Posterior cingulate gyrus (tissue), 11 donors: Measurements from ENCODE around the gene PCDHGC4.

Experiments used
- DNase-seq, 10 donors: peaks; one replicate each; pipeline versions ENCODE4 v3.0.0 to v3.0.0-alpha.2; 2020 to 2021; ENCODE audit warnings: mixed read lengths in 3 of 10
- intact Hi-C: fragments of 100-400 bp; cut with DNase I; formaldehyde crosslinking; loops from one replicate; pipeline ENCODE4 v1.15.1; 2023

The PCDHGC4 gene

DNA sequence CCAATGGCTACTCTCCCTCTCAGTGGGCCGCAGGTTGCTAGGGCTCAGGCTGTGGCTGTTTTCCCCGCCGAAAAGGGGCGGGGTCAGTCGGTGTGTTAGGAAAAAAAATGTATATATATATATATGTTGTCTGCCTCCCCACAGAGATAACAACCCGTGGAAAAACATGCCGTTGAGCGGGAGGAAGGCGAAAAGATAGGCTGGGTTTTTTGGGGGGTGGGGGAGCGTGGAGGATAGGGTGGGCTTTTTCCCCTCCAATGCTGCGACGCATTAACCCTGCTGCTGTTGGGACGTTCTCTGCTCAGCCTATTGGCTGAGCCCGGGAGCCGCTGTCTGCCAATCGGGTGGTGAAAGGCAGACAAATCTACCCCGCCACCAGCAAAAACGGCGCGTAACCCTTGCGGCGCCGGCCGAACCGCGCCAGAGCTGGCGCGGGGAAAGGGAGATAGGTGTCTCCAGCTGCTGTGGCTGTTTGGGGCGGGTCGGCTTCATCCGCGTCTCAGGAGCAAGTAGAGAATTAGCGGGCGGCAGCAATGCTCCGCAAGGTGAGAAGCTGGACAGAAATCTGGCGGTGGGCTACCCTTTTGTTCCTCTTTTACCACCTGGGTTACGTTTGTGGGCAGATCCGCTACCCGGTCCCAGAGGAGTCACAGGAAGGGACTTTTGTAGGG, at the start of gene PCDHGC4:
PCDHGC4 (plus strand) TSS at position 390 of the 671 bp plus-strand sequence; CDS start at position 534, 144 bp downstream.
- peak in 7 of 10 donors; percentile 70 to 96 (median 81) for DNase-seq
- intact Hi-C loops: no loop called here

- intact Hi-C loops: no loop called here
- no peak for DNase-seq
Observed at GRCh38 chr5:141437221-141437620, 47.6 kb upstream of the PCDHGC4 start.

GRCh38 chr5:141439411-141440141, 45.3 kb upstream of the PCDHGC4 start:
- intact Hi-C loops: no loop called here
- no peak for DNase-seq

DNA sequence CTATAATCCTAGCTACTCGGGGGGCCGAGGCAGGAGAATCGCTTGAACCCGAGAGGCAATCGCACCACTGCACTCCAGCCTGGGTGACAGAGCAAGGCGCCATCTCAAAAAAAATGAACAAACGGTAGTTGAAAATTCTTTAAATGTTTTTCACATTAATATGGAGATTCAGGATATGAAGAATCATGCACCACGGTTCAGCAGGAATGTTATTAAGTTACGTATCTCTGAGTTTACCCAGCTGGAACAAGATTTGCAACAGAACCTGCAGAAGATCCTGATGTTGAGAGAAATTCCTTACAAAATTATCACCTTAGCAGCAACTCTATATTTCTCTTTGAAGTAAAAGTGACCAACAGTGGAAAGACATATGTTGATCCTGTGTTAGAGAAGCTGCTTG, 44.5 kb upstream of the PCDHGC4 start:
- no peak for DNase-seq
- intact Hi-C loops: no loop called here

DNA sequence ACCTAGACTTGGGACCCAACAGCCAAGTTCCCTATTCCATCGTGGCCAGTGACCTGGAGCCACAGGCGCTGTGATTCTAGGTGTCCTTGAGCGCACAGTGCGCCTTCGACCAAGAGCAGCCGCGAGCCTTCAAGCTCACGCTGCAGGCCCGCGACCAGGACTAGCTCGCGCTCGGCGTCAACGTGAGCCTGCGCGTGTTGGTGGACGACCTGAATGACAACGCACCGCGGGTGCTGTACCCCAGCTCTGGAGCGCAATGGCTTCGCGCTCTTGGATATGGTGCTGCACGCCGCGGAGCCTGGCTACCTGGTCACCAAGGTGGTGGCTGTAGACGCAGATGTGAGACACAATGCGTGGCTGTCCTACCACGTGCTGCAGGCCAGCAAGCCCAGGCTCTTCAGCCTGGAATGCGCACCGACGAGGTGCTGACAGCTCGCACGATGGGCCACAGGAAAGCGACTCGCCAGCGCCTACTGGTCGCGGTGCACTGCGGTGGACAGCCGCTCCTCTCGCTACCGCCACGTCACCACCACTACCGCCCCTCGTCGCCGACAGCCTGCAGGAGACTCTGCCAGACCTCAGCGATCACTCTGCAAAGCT, 43.2 kb upstream of the PCDHGC4 start:
- intact Hi-C loops: no loop called here
- DNase-seq: peak in 1 of 10 donors; percentile 80

GRCh38 chr5:141465351-141465750, 19.5 kb upstream of the PCDHGC4 start:
- intact Hi-C loops: no loop called here
- no peak for DNase-seq

GRCh38 chr5:141475625-141476131, 9.2 kb upstream of the PCDHGC4 start, which contains the start of gene PCDHGC3:
Gene PCDHGC3 (plus strand): TSS chr5:141475966. CDS start chr5:141476117, 151 bp downstream.
- intact Hi-C loops: loop anchor here (2.0 kb wide), 1 partner anchor 49 kb away; no protein-coding TSS in a partner anchor

DNA sequence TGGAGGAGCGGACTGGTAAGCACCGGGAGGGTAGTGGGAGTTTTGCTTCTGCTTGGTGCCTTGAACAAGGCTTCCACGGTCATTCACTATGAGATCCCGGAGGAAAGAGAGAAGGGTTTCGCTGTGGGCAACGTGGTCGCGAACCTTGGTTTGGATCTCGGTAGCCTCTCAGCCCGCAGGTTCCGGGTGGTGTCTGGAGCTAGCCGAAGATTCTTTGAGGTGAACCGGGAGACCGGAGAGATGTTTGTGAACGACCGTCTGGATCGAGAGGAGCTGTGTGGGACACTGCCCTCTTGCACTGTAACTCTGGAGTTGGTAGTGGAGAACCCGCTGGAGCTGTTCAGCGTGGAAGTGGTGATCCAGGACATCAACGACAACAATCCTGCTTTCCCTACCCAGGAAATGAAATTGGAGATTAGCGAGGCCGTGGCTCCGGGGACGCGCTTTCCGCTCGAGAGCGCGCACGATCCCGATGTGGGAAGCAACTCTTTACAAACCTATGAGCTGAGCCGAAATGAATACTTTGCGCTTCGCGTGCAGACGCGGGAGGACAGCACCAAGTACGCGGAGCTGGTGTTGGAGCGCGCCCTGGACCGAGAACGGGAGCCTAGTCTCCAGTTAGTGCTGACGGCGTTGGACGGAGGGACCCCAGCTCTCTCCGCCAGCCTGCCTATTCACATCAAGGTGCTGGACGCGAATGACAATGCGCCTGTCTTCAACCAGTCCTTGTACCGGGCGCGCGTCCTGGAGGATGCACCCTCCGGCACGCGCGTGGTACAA, 8.5 kb upstream of the PCDHGC4 start:
- intact Hi-C loops: no loop called here
- DNase-seq: peak in 6 of 10 donors; percentile 42 to 91 (median 74)

More at GRCh38 chr5:141475625-141476131, 9.2 kb upstream of the PCDHGC4 start, which contains the start of gene PCDHGC3:
- peak; percentile 67 to 98 (median 88) for DNase-seq

DNA sequence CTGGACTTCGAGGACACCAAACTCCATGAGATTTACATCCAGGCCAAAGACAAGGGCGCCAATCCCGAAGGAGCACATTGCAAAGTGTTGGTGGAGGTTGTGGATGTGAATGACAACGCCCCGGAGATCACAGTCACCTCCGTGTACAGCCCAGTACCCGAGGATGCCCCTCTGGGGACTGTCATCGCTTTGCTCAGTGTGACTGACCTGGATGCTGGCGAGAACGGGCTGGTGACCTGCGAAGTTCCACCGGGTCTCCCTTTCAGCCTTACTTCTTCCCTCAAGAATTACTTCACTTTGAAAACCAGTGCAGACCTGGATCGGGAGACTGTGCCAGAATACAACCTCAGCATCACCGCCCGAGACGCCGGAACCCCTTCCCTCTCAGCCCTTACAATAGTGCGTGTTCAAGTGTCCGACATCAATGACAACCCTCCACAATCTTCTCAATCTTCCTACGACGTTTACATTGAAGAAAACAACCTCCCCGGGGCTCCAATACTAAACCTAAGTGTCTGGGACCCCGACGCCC, 7.7 kb upstream of the PCDHGC4 start:
- intact Hi-C loops: no loop called here
- DNase-seq: no peak

- intact Hi-C loops: no loop called here
- no peak for DNase-seq
Observed at GRCh38 chr5:141477815-141478214, 7.0 kb upstream of the PCDHGC4 start.

GRCh38 chr5:141478321-141478945, 6.4 kb upstream of the PCDHGC4 start:
- intact Hi-C loops: no loop called here
- peak in 1 of 10 donors; percentile 81 for DNase-seq

- DNase-seq: no peak
- intact Hi-C loops: no loop called here
Observed at GRCh38 chr5:141479776-141480175, 5.1 kb upstream of the PCDHGC4 start.

DNA sequence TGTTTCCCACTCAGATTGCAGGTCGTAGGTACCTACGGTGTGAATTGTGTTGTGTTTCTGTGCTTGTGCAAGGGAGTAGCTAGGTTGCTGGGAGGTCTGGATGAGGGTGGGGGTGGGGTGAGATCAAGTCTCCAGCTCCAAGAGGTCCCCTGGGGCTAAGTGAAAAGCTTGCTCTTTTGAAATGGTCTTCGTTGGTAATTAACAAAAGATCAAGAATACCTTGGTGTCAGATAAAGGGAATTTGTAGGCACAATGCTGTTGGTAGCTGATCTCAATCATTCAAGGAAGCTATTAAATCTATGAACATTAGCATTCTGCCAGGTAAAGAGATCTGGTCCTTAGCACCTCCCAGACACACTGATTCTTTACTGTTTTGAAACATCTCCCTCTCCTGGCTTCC, 928 bp upstream of the PCDHGC4 start:
- intact Hi-C loops: no loop called here
- no peak for DNase-seq

GRCh38 chr5:141484310-141484640, 555 bp upstream of the PCDHGC4 start:
- intact Hi-C loops: no loop called here
- no peak for DNase-seq

- peak in 2 of 10 donors; percentile 84 to 89 for DNase-seq
- intact Hi-C loops: no loop called here
Observed at GRCh38 chr5:141485321-141486055, 658 bp downstream of the PCDHGC4 start.

DNA sequence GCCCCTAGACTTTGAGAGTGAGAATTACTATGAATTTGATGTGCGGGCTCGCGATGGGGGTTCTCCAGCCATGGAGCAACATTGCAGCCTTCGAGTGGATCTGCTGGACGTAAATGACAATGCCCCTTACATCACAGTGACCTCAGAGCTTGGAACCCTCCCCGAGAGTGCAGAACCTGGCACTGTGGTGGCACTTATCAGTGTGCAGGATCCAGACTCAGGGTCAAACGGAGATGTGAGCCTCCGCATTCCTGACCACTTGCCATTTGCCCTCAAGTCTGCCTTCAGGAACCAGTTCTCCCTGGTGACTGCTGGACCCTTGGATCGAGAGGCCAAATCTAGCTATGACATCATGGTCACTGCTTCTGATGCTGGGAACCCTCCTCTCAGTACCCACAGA, 1.3 kb downstream of the PCDHGC4 start:
- no peak for DNase-seq
- intact Hi-C loops: no loop called here

GRCh38 chr5:141487131-141487530, 2.3 kb downstream of the PCDHGC4 start:
- intact Hi-C loops: no loop called here

DNA sequence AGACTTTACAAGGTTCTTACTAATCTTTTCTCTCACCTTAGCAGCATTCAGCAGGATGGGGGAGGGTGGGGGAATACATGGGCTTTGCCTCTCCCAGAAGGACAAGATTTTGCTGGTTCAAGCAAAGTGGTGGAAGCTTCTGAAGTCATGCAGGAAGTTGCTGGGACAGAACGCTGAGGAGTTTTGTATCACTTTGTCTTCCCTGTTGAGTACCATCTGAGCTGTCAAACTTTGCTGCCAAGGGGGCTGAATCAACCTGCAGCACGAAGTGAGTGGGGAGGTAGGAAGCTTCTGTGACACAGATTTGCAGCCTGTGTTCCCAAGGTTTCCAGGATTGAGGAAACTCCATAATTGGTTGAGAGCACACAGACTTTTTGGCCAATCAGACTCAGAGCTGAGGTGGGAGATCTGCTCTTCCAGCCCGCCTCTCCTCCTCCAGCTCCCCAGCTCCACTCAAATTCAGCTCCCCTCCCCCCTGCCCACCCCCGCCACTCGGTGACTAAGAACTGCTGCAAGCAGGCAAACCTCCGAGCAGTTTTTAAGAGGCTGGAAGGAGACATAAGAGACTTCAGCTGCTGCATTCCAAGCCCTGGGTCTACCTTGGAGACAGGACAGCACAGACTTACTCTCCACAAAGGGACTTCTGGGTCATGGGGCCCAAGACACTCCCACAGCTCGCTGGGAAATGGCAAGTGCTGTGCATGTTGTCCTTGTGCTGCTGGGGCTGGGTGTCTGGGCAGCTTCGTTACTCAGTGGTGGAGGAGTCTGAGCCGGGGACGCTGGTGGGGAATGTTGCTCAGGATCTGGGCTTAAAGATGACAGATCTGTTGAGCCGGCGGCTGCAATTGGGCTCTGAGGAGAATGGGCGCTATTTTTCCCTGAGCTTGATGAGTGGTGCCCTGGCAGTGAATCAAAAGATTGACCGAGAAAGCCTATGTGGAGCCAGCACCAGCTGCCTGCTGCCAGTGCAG, 4.0 kb downstream of the PCDHGC4 start, which contains the start of gene PCDHGC5:
PCDHGC5 (plus strand) TSS at position 491 of the 971 bp plus-strand sequence; CDS start at position 651, 160 bp downstream.
- DNase-seq: peak in 6 of 10 donors; percentile 54 to 90 (median 65)
- intact Hi-C loops: no loop called here

More at GRCh38 chr5:141487131-141487530, 2.3 kb downstream of the PCDHGC4 start:
- no peak for DNase-seq
